GM12873 (cell line): ENCODE measurements around the gene C1orf174.

ENCODE experiments used
- CTCF ChIP-seq: IDR thresholded peaks from 2 replicates; pipeline ENCODE4 v1.5.1; 2012; ENCODE audit warnings: low read depth, mild to moderate bottlenecking, moderate library complexity, low read length, control low read depth; ENCODE audit not compliant: insufficient read depth; ENCODE audit errors: missing control alignments

C1orf174 gene

DNA sequence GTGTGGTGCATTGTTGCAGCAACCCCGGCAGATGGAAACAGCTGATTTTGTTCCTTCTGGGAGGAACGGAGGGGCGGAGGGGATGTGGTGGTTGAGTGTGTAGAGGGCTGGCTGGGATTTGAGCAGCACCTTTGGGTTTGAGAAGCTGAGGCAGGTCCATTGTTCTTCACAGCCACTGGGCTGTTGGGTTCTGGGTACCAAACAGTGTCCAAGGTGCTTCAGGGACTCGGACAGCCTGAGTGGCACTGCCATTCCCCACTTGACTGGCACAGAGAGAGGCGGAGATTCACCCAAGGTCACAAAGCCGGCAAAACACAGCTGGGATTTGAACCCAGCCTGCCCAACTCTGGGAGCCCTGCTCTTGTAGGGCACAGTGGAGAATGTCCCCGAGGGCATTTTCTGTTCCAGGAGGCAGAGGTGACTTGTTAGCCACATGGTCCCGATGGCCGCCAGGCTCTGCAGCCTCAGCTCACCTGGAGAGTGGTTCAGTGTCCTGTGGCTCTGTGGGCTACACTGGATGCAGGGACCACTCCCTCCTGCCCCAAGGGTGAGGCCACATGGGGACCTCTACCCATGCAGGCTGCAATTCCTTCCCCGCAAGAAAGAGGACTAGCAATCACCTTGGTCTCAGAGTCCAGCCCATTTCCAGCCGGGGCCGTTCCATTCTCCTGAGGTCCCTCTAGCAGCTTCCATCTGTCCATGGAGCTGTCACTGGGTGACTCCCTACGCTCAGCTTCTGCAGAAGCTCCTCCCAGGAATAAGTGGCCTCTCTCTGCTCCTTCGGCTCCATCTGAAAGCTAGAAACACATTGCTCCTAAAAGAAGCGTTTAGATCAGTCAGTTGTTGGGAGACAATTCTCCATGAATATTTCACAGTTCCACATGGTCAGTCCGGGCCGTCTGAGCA, 31.2 kb upstream of the C1orf174 start:
- TF ChIP-seq CTCF = no peak

DNA sequence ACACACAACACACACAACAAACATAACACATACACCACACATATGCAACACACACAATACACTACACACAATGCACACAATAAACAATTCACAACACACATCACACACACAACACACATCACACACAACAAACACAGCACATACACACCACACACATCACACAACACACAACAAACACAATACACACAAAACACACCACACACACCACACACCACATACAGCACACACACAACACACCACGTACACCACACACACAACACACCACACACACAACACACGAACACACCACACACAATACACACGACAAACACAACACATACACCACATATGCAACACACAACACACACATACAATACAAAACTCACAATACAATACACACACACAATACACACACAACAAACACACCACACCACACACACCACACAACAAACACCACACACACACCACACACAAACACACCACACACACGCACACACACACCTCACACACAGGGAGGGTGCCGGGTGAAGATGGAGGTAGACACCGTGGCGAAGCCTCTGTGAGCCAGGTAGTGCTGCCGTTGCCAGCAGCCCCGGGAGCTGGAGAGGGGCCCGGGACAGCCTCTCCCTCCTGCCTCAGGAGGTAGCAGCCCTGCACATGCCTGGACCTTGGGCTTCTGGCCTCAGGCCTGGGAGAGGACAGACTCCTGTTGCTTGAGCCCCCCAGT, 30.4 kb upstream of the C1orf174 start:
- no peak for TF ChIP-seq CTCF

DNA sequence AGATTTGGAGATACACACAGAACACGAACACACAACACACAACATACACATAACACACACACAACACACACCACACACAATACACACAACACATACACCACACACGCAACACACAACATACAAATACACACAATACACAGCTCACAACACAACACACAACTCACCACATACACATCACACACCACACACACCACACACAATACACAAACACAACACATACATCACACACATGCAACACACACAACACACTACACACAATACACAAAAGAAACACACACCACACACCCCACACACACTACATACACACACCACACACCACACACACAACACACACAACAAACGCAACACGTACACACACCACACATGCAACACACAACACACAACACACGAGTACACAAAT, 29.1 kb upstream of the C1orf174 start:
- no peak for TF ChIP-seq CTCF

DNA sequence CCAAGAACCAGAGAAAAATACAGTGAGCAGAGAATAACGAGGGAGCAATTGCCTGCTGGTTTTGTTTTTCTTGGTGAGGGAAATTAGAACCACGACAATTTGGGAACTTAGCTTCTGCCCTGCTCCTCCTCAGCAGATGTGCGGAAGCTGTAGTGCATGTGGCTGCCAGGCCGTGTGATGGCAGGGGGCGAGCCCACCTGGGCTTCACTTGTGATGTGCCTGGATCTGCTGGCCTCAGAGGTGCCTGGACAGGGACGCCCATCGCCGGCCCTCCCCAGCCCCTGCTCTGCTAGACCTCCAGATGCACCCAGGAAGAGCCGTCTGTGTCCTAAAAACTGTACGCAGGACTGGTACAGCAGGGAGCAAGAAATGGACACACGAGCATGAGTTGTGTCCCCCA, 28.5 kb upstream of the C1orf174 start:
- no peak for TF ChIP-seq CTCF

GRCh38 chr1:3926956-3927355, 26.9 kb upstream of the C1orf174 start:
- no peak for TF ChIP-seq CTCF

- TF ChIP-seq CTCF = no peak
Measured at GRCh38 chr1:3925762-3926161, 25.7 kb upstream of the C1orf174 start.

- no peak for TF ChIP-seq CTCF
Measured at GRCh38 chr1:3925256-3925655, 25.2 kb upstream of the C1orf174 start.
